Measurements from ENCODE around the gene MLPH. TPM values are rescaled to one million over a fixed set of nuclear protein-coding genes. Genes with fewer than 3 reads are reported as not detected.

The MLPH gene
- total and polyA plus RNA-seq, 8 donors = 61.3 to 657 (median 344) TPM

DNA sequence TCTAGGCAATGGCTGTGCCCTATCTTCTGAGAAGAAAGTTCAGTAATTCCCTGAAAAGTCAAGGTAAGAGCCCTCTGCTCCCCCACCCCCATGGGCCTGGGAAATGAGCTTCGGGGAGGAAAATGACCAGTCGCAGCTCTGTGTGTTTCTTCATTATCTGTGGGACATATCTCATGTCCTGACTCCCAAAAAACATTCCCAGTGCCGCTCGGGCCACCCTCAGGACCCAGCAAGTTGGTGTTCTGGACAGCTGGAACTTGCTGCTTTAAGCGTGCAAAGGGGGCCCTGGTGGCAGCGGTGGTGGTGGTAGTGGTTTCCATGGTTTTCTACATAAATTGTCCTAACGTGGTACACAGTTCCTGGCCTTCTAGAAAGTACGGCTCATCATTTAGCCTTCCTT, 62.2 kb downstream of the MLPH start:
- H3K27me3 ChIP-seq = no peaks in the 10 kb centered on the region
- 83 to 91% (median 87%) methylated on average over 8 of the region's 8 CpGs for WGBS, 5 donors
- peaks cover 0 to 5% (median 1%) of the 10 kb centered on the region in 4 donors for H3K9me3 ChIP-seq
- TF ChIP-seq EP300 (IDR thresholded peaks at IDR 0.05) (no peak), POLR2AphosphoS5 (IDR thresholded peaks at IDR 0.05) (no peak)
- no peak overlapping the region for H3K27ac ChIP-seq
- no peak for DNase-seq
- no peaks in the 10 kb centered on the region for H3K4me1 ChIP-seq
- no peak overlapping the region for H3K4me3 ChIP-seq
- intact Hi-C loops (cut with DNase I; ENCODE audit: low total_unique reads) = no loop called here
- H3K36me3 ChIP-seq = peaks cover 53 to 88% (median 84%) of the 10 kb centered on the region in 4 donors

DNA sequence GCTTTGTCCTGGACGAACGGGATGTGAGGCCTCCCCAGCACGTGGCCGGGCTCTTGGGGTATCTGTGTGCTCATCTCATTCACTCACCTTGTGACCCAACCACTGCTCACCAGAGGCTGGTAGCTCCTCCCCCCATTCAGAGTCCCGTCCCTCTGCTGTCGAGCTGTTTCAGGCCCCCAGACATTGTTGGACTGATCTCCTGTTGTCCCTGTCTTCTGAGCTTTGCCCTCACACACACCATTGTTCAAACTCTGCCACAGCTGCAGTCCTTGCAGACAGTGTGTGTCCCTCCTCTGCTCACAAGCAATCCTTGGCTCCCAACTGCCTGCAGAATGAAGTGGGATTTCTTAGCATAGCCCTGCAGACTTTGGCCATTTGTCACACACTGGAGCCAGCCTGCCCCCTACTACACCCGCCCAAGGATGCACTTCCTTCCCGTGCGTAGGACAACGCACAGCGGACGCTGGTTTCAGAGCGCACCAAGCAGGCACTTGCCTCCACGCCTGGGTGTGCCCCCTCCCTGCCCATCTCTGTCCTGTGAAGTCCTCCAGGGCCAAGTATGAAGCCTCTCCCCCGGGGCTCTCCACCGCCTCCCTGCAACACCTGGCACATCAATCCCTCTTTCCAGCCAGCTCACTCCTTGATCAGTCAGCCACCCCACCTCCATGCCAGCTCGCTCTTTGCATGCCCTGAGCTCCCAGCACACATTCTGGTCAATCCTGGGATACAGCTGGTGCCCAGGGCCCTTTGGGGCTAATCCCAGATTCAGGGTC, 62.8 kb downstream of the MLPH start:
- DNase-seq = no peak
- H3K4me3 ChIP-seq = no peak overlapping the region
- no peaks in the 10 kb centered on the region for H3K27me3 ChIP-seq
- H3K36me3 ChIP-seq = peaks cover 59 to 95% (median 90%) of the 10 kb centered on the region in 4 donors
- H3K27ac ChIP-seq = no peak overlapping the region
- WGBS, 5 donors = 73 to 84% (median 79%) methylated on average over 16 to 17 of the region's 17 CpGs
- peaks cover 0 to 11% (median 7%) of the 10 kb centered on the region in 4 donors for H3K9me3 ChIP-seq
- intact Hi-C loops (cut with DNase I; ENCODE audit: low total_unique reads) = no loop called here
- TF ChIP-seq EP300 (IDR thresholded peaks at IDR 0.05) (no peak), POLR2A (IDR thresholded peaks at IDR 0.05) (no peak), POLR2AphosphoS5 (IDR thresholded peaks at IDR 0.05) (no peak)
- TF ChIP-seq, protein P1, sequence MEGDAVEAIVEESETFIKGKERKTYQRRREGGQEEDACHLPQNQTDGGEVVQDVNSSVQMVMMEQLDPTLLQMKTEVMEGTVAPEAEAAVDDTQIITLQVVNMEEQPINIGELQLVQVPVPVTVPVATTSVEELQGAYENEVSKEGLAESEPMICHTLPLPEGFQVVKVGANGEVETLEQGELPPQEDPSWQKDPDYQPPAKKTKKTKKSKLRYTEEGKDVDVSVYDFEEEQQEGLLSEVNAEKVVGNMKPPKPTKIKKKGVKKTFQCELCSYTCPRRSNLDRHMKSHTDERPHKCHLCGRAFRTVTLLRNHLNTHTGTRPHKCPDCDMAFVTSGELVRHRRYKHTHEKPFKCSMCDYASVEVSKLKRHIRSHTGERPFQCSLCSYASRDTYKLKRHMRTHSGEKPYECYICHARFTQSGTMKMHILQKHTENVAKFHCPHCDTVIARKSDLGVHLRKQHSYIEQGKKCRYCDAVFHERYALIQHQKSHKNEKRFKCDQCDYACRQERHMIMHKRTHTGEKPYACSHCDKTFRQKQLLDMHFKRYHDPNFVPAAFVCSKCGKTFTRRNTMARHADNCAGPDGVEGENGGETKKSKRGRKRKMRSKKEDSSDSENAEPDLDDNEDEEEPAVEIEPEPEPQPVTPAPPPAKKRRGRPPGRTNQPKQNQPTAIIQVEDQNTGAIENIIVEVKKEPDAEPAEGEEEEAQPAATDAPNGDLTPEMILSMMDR (IDR thresholded peaks at IDR 0.05) = no peak
- H3K4me1 ChIP-seq = no peaks in the 10 kb centered on the region

DNA sequence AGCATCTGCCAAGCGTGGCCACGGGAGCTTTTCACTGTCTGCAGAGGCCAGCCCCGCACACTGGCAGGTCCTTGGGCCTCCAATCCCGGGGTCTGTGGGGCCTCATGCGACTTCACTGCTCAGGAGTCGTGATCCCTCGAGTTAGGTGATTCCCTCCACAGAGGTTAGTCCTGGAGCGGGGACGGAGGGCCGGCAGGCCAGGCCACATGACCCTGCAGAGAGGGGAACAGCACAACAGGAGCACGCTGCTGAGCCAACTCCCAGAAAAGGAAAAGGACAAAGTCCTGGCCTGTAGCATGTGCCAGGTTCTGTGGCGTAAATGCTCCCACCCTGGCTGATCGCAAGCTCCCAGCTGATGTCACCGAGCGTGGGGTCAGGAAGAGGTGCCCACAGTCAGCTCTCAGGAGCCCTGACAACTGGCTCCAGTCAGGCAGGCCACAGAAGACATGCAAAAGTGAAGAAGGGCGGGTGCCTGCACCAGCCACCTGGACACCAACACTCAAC, 64.1 kb downstream of the MLPH start:
- TF ChIP-seq EP300 (IDR thresholded peaks at IDR 0.05) (no peak), POLR2A (IDR thresholded peaks at IDR 0.05) (no peak), POLR2AphosphoS5 (IDR thresholded peaks at IDR 0.05) (no peak)
- TF ChIP-seq, protein P1 (IDR thresholded peaks at IDR 0.05) = no peak
- H3K36me3 ChIP-seq = peaks cover 57 to 97% (median 90%) of the 10 kb centered on the region in 4 donors
- H3K4me3 ChIP-seq = no peak overlapping the region
- no peaks in the 10 kb centered on the region for H3K4me1 ChIP-seq
- 84 to 94% (median 87%) methylated on average over 16 of the region's 16 CpGs for WGBS, 5 donors
- intact Hi-C loops (cut with DNase I; ENCODE audit: low total_unique reads) = no loop called here
- no peak overlapping the region for H3K27ac ChIP-seq
- no peak for DNase-seq
- no peaks in the 10 kb centered on the region for H3K27me3 ChIP-seq
- peaks cover 0 to 20% (median 16%) of the 10 kb centered on the region in 4 donors for H3K9me3 ChIP-seq

DNA sequence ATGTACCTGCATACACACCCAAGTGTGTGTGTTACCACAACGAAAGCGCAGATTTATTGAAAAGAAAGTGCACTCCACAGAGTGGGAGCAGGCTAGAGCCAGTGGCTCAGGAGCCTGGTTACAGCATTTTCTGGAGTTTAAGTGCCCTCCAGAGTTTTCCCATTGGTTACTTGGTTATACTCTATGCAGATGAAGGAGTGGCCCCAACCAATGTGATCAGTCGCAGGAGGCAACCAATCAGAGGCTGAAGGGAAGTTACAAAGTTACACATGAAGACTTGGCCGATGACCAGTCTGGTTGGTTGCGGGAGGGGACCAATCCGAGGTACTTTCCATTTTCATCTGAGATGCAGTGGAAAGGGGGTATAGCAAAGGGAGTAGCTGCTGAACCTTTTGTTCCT, 65.9 kb downstream of the MLPH start:
- H3K9me3 ChIP-seq = peaks cover 0 to 20% (median 16%) of the 10 kb centered on the region in 4 donors
- TF ChIP-seq POLR2A (IDR thresholded peaks at IDR 0.05) (no peak), POLR2AphosphoS5 (IDR thresholded peaks at IDR 0.05) (no peak), EP300 (IDR thresholded peaks at IDR 0.05) (no peak)
- TF ChIP-seq, protein P1 (IDR thresholded peaks at IDR 0.05) = no peak
- no peak overlapping the region for H3K4me3 ChIP-seq
- WGBS, 5 donors = 83 to 98% (median 92%) methylated on average over 6 of the region's 6 CpGs
- no peak overlapping the region for H3K27ac ChIP-seq
- peaks cover 55 to 97% (median 85%) of the 10 kb centered on the region in 4 donors for H3K36me3 ChIP-seq
- no peak for DNase-seq
- intact Hi-C loops (cut with DNase I; ENCODE audit: low total_unique reads) = no loop called here
- peaks cover 0 to 3% (median 0%) of the 10 kb centered on the region in 4 donors for H3K4me1 ChIP-seq
- H3K27me3 ChIP-seq = no peaks in the 10 kb centered on the region
